ENCODE measurements around the gene NKX2-4.

- TF ChIP-seq, protein P1, sequence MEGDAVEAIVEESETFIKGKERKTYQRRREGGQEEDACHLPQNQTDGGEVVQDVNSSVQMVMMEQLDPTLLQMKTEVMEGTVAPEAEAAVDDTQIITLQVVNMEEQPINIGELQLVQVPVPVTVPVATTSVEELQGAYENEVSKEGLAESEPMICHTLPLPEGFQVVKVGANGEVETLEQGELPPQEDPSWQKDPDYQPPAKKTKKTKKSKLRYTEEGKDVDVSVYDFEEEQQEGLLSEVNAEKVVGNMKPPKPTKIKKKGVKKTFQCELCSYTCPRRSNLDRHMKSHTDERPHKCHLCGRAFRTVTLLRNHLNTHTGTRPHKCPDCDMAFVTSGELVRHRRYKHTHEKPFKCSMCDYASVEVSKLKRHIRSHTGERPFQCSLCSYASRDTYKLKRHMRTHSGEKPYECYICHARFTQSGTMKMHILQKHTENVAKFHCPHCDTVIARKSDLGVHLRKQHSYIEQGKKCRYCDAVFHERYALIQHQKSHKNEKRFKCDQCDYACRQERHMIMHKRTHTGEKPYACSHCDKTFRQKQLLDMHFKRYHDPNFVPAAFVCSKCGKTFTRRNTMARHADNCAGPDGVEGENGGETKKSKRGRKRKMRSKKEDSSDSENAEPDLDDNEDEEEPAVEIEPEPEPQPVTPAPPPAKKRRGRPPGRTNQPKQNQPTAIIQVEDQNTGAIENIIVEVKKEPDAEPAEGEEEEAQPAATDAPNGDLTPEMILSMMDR (IDR thresholded peaks at IDR 0.05; ENCODE audit: low read length): no peak
- no peak for TF ChIP-seq EZH2 (optimal IDR thresholded peaks at IDR 0.05; ENCODE audit: low read depth, low read length)
- no peak for TF ChIP-seq EZH2phosphoT487 (IDR thresholded peaks at IDR 0.05; ENCODE audit: low read length)
These were observed 1.4 kb downstream of the NKX2-4 start for GRCh38 chr20:21395666-21396598.
